Cortex of kidney (tissue), 1 donor: ENCODE data around the gene TARS3.
"Not testable (repeated sequence)": the region's sequence is repeated elsewhere in the genome, so short reads cannot be mapped to it uniquely, and the experiment has no call there.

Source experiments
- DNase-seq: peaks from one replicate; lab custom pipeline; 2025; lab: John Stamatoyannopoulos, UW

TARS3 gene

DNA sequence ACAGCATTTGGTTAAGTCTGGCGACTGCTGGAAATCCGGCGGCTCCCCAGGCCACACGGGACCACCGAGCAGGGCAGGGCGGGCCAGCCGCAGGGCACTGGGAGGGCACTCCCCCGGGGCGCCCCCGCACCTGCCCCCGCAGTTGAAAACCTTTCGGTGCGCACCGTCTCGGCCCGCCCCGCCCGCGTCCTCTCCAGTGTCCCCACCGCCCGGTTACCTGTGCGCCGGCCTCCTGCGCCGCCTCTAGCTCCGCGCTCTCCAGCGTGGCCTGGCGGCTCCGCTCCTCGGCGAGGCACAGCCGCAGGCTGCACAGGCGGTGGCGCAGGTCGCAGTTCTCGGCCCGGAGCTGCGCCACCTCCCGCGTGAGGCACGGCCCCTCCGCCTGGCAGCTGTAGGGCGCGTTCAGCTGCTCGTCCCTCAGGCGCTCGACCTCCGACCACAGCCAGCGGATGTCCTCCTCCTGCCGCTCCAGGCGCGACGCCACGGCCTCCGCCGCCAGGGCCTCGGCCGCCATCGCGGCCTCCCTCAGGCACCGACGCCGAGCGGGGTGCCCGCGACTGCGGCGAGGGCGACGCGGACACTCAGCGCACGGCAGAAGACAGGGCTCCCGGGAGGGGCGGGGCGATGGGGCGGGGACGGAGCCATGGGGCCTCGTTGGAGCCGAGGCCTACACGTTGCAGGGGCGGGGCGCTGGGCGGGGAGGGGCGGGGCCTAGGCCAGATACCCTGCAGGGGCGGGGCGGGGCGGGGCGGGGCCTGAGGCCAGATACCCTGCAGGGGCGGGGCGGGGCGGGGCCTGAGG, at the start of gene TARS3:
TSS of gene TARS3 (minus strand) at position 600 of the 801 bp plus-strand sequence. CDS start at position 514, 86 bp downstream.
- peak; percentile 58 for DNase-seq

DNA sequence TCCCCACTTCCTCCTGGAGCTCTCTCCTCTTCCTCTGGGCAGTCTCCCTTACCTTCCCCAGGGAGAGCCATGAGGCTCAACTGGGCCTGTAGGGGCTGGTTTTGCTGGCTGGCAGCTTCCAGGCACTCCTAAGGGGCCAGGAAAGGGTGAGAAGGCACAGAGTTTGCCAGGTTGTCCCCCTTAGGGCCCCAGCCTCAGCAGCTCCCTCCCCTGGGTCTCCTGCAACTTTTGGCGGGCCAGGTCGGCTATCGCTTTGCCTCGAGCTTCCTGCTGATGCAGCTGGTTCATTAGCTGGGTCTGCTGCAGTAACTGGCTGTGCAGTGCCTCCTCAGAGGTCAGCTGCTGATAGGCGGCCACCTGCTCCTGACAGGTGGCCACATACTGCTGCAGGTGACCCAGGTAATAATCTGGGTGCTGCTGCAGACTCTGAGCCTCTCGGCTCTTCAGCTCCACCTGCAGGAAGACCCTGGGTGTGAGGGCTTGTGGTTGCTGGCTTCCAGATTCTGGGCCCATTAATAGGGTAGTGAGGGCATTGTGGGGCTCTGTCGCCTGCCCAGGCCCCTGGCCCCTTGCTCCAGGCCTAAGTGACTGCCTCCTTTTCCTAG, 49.3 kb upstream of the TARS3 start:
- DNase-seq = no peak

- no peak for DNase-seq
Observed at GRCh38 chr15:101772921-101773320, 48.6 kb upstream of the TARS3 start.

DNA sequence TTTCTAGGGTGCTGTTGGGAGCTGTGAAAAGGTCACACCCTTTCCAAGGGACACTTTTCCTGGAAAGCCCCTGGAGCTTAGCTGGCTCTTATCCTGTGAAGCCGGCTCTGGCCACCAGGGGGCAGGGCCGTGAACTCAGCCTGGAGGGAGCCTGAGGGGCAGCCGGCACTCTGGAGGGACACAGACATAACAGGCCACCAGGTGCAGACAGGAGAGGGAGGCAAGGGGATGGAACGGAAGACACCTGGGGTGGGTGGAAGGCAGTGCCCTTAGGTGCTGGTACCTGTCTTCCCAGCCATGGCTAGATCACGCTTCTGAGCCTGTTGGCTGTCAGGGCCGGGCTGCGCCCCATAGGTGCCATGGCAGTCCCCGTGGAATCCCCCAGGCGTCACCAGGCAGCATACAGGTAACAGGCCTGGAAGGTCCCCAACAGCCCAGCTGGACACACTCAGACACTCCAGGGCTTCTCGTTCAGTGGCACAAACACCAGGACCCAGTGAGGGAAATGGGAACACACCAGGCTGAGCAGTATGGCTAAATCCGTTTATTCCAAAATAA, 42.9 kb upstream of the TARS3 start:
- not testable (repeated sequence) for DNase-seq

DNA sequence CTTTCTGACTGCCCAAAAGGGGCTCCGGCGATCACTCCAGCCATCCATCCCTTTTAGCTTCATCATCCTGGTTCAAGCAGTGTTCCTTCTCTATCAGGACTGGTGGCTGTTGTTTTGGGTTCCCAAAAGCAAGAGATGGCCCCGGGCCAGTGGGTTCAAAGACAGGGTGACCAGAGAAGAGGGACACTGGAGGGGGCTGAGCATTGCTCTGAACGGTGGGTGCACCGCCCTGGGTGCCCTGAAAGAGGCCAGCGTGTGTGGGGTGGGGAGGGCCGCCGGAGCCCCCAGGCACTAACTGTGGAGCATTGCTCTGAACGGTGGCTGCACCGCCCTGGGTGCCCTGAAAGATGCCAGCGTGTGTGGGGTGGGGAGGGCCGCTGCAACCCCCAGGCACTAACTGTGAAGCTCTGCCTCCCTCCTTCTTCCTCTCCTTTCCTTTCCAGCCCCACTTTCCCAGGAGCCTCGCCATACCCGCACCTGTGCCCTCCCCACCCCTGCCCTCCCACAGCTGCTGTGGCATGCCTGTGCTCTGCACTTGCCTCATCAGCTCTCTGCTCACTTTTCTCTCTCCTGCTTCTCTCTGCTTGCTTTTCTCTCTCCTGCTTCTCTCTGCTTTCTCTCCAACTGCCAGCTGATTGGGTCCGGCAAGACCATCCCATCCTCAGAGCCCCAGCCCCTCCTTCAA, 41.6 kb upstream of the TARS3 start:
- no peak for DNase-seq

- DNase-seq = not testable (repeated sequence)
Observed at GRCh38 chr15:101765340-101765671, 41.0 kb upstream of the TARS3 start.

GRCh38 chr15:101764669-101765339, 40.5 kb upstream of the TARS3 start:
- DNase-seq = not testable (repeated sequence)

DNA sequence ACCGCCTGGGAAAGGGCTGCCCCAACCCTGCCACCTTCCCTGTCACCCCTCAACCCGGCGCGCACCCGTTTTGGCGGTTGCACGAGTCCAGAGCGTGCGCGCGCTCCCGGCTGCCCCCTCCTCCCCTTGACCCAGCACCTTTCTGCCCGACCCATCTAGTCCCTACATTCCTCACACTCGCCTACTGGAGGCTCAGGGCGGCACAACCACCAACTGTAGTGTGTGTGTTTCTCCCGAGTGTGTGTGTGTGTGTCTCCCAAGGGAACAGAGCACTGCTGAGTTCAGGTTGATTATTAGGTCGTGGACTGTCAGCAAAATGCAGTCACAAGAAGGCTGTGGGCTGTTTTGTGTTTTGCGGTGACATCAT, 22.4 kb upstream of the TARS3 start:
- DNase-seq = not testable (repeated sequence)

- DNase-seq = not testable (repeated sequence)
Observed at GRCh38 chr15:101734837-101735236, 10.6 kb upstream of the TARS3 start.

- DNase-seq = no peak
Observed at GRCh38 chr15:101733545-101733944, 9.3 kb upstream of the TARS3 start.

GRCh38 chr15:101732772-101733171, 8.5 kb upstream of the TARS3 start:
- DNase-seq = no peak

- DNase-seq = no peak
Observed at GRCh38 chr15:101731746-101732145, 7.5 kb upstream of the TARS3 start.

DNA sequence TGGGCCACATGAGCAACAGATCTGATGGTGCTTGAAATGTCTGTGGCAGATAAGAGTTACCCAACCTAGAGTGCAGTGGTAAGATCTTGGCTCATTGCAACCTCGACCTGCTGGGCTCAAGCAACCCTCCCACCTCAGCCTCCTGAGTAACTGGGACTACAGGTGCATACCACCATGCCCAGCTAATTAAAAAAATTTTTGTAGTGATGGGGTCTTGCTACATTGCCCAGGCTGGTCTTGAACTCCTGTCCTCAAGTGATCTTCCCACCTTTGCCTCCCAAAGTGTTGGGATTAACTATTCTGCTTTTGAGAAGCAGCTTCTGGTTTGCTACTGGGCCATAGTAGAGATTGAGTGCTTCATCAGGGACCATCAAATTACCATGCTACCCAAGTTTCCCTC, 2.9 kb upstream of the TARS3 start:
- no peak for DNase-seq

DNA sequence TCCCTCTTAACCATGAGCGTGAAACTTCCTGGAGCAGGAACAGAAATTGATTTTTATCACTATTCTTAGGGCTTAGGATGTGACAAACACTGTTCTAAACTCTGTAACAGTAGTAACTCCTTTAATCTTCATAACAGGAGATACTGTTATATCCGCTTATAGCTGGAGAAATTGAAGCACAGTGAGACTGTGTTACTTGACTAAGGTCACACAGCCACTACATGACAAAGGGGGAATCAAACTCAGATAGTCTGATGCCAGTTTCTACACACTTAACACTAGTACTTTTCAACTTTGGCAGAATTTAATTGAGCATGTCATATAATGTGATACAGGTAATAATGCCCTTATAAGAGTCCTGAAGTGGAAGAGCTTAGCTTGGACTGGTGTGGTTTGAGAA, 800 bp upstream of the TARS3 start:
- DNase-seq = no peak

- no peak for DNase-seq
Observed at GRCh38 chr15:101724675-101725005, 367 bp upstream of the TARS3 start.

- DNase-seq = no peak
Observed at GRCh38 chr15:101723171-101723873, 951 bp downstream of the TARS3 start.

DNA sequence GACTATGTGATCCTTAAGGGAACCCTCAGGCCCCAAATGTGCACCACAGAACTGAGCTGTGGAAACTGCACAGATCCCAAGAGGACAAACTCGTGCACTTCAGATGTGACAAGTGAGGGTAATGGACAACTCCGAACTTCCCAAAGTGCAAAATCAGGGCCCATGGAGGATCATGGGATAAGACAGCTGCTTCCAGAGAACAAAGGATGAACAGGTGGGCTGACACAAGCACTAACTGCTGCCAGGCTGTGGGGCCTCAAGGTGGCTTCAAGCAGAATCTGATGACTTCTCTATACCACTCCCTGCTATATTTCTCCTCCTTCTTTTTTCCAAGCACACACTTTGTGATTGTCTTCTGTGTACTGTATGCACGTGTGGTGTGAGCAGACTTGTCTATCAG, 5.4 kb downstream of the TARS3 start:
- DNase-seq = no peak

GRCh38 chr15:101712078-101712477, 12.2 kb downstream of the TARS3 start:
- DNase-seq = no peak

- no peak for DNase-seq
Observed at GRCh38 chr15:101710806-101711205, 13.5 kb downstream of the TARS3 start.

GRCh38 chr15:101709466-101709865, 14.8 kb downstream of the TARS3 start:
- DNase-seq = no peak

GRCh38 chr15:101707983-101708382, 16.3 kb downstream of the TARS3 start:
- DNase-seq = no peak

GRCh38 chr15:101702077-101702476, 22.2 kb downstream of the TARS3 start:
- DNase-seq = no peak
